Measurements from ENCODE around the gene IL4R. TPM values are rescaled to one million over a fixed set of nuclear protein-coding genes. Genes with fewer than 3 reads are reported as not detected.

The IL4R gene
- total RNA-seq, 4 donors from 2014 or later = 19.2 to 43.3 (median 39.3) TPM

GRCh38 chr16:27311448-27311830 is 2.3 kb upstream of the IL4R start:
- WGBS, 2 donors = 45 to 53% methylated on average over 8 of the region's 8 CpGs
- TF ChIP-seq POLR2A (IDR thresholded peaks at IDR 0.05) (no peak), EP300 (IDR thresholded peaks at IDR 0.05) (no peak)
- TF ChIP-seq, protein P1, sequence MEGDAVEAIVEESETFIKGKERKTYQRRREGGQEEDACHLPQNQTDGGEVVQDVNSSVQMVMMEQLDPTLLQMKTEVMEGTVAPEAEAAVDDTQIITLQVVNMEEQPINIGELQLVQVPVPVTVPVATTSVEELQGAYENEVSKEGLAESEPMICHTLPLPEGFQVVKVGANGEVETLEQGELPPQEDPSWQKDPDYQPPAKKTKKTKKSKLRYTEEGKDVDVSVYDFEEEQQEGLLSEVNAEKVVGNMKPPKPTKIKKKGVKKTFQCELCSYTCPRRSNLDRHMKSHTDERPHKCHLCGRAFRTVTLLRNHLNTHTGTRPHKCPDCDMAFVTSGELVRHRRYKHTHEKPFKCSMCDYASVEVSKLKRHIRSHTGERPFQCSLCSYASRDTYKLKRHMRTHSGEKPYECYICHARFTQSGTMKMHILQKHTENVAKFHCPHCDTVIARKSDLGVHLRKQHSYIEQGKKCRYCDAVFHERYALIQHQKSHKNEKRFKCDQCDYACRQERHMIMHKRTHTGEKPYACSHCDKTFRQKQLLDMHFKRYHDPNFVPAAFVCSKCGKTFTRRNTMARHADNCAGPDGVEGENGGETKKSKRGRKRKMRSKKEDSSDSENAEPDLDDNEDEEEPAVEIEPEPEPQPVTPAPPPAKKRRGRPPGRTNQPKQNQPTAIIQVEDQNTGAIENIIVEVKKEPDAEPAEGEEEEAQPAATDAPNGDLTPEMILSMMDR (IDR thresholded peaks at IDR 0.05) = no peak
- Histone ChIP-seq H3K4me1 (peaks cover 0 to 32% (median 11%) of the 10 kb centered on the region in 4 donors), H3K9me3 (peaks cover 0 to 12% (median 0%) of the 10 kb centered on the region in 4 donors), H3K27ac (no peak overlapping the region), H3K36me3 (no peaks in the 10 kb centered on the region), H3K27me3 (peaks cover 0 to 7% of the 10 kb centered on the region in 2 donors), H3K4me3 (no peak overlapping the region)
- no peak for DNase-seq (ENCODE audit: low spot score in 2 of 2)

DNA sequence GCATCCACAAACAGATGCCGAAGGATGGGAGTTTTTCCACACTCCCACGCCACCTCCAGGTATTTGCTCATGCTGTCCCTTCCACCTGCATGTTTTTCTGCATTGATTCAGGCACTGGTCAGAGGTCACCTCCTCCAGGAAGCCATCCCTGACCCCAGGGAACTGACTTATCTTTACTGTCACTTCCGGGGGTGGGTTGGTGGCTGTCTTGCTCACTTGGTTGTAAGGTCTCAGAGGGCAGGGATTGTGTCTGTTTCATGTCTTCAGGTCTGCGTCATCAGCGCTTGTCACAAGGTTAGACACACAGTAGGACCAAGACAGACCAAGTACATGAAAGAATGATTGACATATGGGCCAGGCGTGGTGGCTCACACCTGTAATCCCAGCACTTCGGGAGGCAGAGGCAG is 1.9 kb upstream of the IL4R start:
- Histone ChIP-seq H3K27me3 (peaks cover 0 to 7% of the 10 kb centered on the region in 2 donors), H3K4me1 (peaks cover 0 to 37% (median 11%) of the 10 kb centered on the region in 4 donors), H3K27ac (no peak overlapping the region), H3K36me3 (no peaks in the 10 kb centered on the region), H3K9me3 (peaks cover 0 to 12% (median 0%) of the 10 kb centered on the region in 4 donors), H3K4me3 (no peak overlapping the region)
- DNase-seq (ENCODE audit: low spot score in 2 of 2) = no peak
- no peak for TF ChIP-seq EP300 (IDR thresholded peaks at IDR 0.05)
- TF ChIP-seq POLR2A (IDR thresholded peaks at IDR 0.05) = no peak
- TF ChIP-seq, protein P1 (IDR thresholded peaks at IDR 0.05) = no peak
- WGBS, 2 donors = 81 to 85% methylated on average over 7 of the region's 7 CpGs

DNA sequence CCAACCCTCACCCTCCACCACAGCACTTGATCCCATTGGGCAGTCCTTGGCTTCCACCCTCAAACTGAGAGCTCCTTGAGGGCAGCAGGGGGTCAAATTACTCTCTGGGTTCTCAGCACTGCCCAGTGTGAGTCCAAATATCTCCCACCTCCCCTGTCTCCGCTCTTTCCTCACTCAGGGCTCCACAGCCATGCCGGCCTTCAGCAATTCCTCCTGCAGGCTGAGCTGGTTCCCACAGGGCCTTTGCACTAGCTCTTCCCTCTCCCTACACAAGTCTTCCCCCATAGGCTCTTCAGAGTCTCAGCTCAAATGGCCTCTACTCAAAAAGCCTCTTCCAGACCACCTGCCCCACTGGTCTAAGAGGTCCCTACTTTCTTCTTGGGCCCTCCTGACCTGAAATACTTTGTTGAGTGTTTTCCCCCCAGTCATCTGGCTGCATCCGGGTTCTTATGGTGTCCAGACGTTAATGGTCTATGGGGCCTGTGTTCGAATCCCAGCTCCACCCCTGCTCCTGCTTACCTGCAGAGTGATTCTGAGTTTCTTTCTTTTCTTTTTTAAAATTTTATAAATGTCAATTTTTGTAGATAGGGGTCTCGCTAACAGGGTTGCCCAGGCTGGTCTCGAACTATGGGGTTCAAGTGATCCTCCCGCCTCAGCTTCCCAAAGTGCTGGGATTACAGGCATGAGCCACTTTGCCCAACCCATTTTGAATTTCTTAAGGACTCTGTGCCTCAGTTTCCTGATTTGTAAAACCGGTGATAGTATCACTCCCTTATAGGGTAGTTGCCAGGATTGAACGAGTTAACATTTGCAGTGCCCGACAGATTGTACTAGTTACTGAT is 973 bp upstream of the IL4R start:
- no peaks in the 10 kb centered on the region for H3K36me3 ChIP-seq
- no peak for DNase-seq (ENCODE audit: low spot score in 2 of 2)
- peaks cover 0 to 46% (median 11%) of the 10 kb centered on the region in 4 donors for H3K4me1 ChIP-seq
- H3K27me3 ChIP-seq = peaks cover 0 to 7% of the 10 kb centered on the region in 2 donors
- 65 to 71% methylated on average over 11 of the region's 11 CpGs for WGBS, 2 donors
- H3K4me3 ChIP-seq = peak overlapping the region; percentile 33 to 88 (median 69)
- no peak for TF ChIP-seq POLR2A (IDR thresholded peaks at IDR 0.05)
- no peak for TF ChIP-seq EP300 (IDR thresholded peaks at IDR 0.05)
- TF ChIP-seq, protein P1 (IDR thresholded peaks at IDR 0.05) = no peak
- H3K27ac ChIP-seq = peak overlapping the region in 3 of 4 donors; percentile 92 to 96 (median 93)
- H3K9me3 ChIP-seq = peaks cover 0 to 11% (median 0%) of the 10 kb centered on the region in 4 donors

- peaks cover 0 to 7% of the 10 kb centered on the region in 2 donors for H3K27me3 ChIP-seq
- no peak for DNase-seq (ENCODE audit: low spot score in 2 of 2)
- peaks cover 0 to 53% (median 14%) of the 10 kb centered on the region in 4 donors for H3K4me1 ChIP-seq
- H3K36me3 ChIP-seq = no peaks in the 10 kb centered on the region
- peak overlapping the region; percentile 77 to 96 (median 92) for H3K27ac ChIP-seq
- H3K4me3 ChIP-seq = peak overlapping the region; percentile 48 to 88 (median 69)
- TF ChIP-seq POLR2A (IDR thresholded peaks at IDR 0.05) = no peak
- TF ChIP-seq EP300 (IDR thresholded peaks at IDR 0.05) = peak in 1 of 2 donors; percentile 56
- 1 to 2% methylated on average over 27 to 29 of the region's 39 CpGs for WGBS, 2 donors
- H3K9me3 ChIP-seq = no peaks in the 10 kb centered on the region
Measured at GRCh38 chr16:27314161-27314723, 468 bp downstream of the IL4R start.

GRCh38 chr16:27314986-27315332 is 1.2 kb downstream of the IL4R start:
- H3K9me3 ChIP-seq = no peaks in the 10 kb centered on the region
- WGBS, 2 donors = 72 to 100% methylated on average over 1 to 2 of the region's 2 CpGs
- peaks cover 0 to 53% (median 14%) of the 10 kb centered on the region in 4 donors for H3K4me1 ChIP-seq
- H3K4me3 ChIP-seq = peak overlapping the region in 3 of 4 donors; percentile 48 to 88 (median 86)
- TF ChIP-seq, protein P1 (IDR thresholded peaks at IDR 0.05) = no peak
- TF ChIP-seq POLR2A (IDR thresholded peaks at IDR 0.05) (no peak), EP300 (IDR thresholded peaks at IDR 0.05) (no peak)
- peak overlapping the region; percentile 15 to 96 (median 92) for H3K27ac ChIP-seq
- H3K36me3 ChIP-seq = no peaks in the 10 kb centered on the region
- DNase-seq (ENCODE audit: low spot score in 2 of 2) = no peak
- H3K27me3 ChIP-seq = peaks cover 0 to 7% of the 10 kb centered on the region in 2 donors
